K562 (cell line): ENCODE measurements around the gene AQP1. TPM values are rescaled to one million over a fixed set of nuclear protein-coding genes. Genes with fewer than 3 reads are reported as not detected.

ENCODE experiments used
- NFIC ChIP-seq: fragments of 450-650 bp; IDR thresholded peaks from 2 replicates; pipeline ENCODE4 v1.6.1; 2017; ENCODE audit warnings: mild to moderate bottlenecking, inconsistent platforms
- polyA plus RNA-seq, 8 experiments: library from polyadenylated mRNA; depleted of rRNA in 4 of 8; stranded (reverse) in 5 of 8; unstranded in 3 of 8; fragments of >200 nt; fragmentation: Nextera tagmentation in 2 of 8; fragmentation: Illumina TruSeq in 1 of 8; extraction: Ambion mirVana in 2 of 8; extraction: Trizol in 1 of 8; gene quantifications; 2 replicates each; pipeline versions ENCODE4 v1.2.1 to v1.2.3, GENCODE V29; 2011 to 2014; ENCODE audit warnings: inconsistent platforms in 1 of 8, missing spikeins in 1 of 8
- total RNA-seq, 7 experiments: library from RNA; depleted of rRNA in 6 of 7; stranded (reverse); fragments of >200 nt in 6 of 7; fragmentation: Illumina TruSeq in 2 of 7; extraction: Trizol in 2 of 7; gene quantifications; 2 replicates each; pipeline versions ENCODE4 v1.2.1 to v1.2.3, GENCODE V29; 2011 to 2021; ENCODE audit warnings: low replicate concordance in 1 of 7
- TF ChIP-seq, protein P1 (sequence below): fragments of 250-450 bp; sonication (Bioruptor Pico); IDR thresholded peaks from 2 replicates; pipeline ENCODE4 v1.4.0; 2020; ENCODE audit warnings: mild to moderate bottlenecking, moderate library complexity
- TF ChIP-seq, protein P2 (sequence below), 2 experiments: IDR thresholded peaks; 2 replicates each; pipeline ENCODE4 v1.6.1; 2011; ENCODE audit warnings: borderline replicate concordance in 1 of 2, control low read depth in 1 of 2, low read depth in 1 of 2, low read length in 1 of 2, mild to moderate bottlenecking in 1 of 2, mixed read lengths in 1 of 2, moderate library complexity in 1 of 2; ENCODE audit not compliant: insufficient read depth in 1 of 2, insufficient read length in 1 of 2, poor library complexity in 1 of 2, severe bottlenecking in 1 of 2; ENCODE audit errors: extremely low read depth in 1 of 2

AQP1 gene
- total and polyA plus RNA-seq, 9 of the 15 experiments (the other 6 are each of a cell fraction or from before 2014, with no cell fraction given), result 0.18 to 12.6 (median 4.1) TPM

DNA sequence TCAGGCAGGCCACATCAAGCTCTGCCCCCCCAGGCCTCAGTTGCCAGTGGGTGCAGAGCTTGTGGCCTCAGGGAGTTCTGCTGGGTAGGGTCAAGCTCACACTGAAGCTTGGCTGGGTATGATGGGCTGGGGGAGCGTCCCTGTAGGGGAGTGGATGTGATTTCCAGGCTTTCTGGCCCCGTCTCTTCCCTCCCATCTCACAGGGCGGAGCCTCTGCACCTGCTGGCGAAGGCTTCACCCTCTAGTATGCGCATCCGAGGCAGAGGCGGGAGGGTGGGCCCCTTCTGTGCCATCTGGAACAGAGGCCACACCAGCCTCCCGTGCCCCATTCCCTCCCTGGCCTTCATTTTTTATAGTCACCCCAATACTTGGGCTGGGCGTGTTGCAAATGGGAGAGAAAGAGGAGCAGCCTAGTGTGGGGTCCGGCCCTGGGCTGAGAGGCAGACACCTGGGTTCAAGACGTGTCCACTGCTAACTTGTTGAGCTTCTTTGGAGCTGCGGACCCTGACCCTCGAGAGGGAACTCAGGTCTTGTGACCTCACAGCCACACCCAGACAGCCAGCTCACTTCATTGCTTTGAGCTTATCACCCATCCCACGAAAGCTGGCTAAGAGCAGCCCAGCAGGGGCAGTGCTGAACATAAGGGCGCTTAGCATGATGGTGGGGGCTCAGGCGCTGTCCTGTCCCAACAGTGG lies 2.3 kb downstream of the AQP1 start (continued):
- 0 out of 2 replicates have a peak, but pooled peaks have one; percentile 9 for TF ChIP-seq NFIC
- TF ChIP-seq, protein P1, sequence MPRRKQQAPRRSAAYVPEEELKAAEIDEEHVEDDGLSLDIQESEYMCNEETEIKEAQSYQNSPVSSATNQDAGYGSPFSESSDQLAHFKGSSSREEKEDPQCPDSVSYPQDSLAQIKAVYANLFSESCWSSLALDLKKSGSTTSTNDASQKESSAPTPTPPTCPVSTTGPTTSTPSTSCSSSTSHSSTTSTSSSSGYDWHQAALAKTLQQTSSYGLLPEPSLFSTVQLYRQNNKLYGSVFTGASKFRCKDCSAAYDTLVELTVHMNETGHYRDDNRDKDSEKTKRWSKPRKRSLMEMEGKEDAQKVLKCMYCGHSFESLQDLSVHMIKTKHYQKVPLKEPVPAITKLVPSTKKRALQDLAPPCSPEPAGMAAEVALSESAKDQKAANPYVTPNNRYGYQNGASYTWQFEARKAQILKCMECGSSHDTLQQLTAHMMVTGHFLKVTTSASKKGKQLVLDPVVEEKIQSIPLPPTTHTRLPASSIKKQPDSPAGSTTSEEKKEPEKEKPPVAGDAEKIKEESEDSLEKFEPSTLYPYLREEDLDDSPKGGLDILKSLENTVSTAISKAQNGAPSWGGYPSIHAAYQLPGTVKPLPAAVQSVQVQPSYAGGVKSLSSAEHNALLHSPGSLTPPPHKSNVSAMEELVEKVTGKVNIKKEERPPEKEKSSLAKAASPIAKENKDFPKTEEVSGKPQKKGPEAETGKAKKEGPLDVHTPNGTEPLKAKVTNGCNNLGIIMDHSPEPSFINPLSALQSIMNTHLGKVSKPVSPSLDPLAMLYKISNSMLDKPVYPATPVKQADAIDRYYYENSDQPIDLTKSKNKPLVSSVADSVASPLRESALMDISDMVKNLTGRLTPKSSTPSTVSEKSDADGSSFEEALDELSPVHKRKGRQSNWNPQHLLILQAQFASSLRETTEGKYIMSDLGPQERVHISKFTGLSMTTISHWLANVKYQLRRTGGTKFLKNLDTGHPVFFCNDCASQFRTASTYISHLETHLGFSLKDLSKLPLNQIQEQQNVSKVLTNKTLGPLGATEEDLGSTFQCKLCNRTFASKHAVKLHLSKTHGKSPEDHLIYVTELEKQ, result no peak
- TF ChIP-seq, protein P2, sequence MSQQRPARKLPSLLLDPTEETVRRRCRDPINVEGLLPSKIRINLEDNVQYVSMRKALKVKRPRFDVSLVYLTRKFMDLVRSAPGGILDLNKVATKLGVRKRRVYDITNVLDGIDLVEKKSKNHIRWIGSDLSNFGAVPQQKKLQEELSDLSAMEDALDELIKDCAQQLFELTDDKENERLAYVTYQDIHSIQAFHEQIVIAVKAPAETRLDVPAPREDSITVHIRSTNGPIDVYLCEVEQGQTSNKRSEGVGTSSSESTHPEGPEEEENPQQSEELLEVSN (IDR thresholded peaks at IDR 0.05; ENCODE audit: borderline replicate concordance in 1 of 2, extremely low read depth in 1 of 2, insufficient read depth in 1 of 2, insufficient read length in 1 of 2, low read depth in 1 of 2, low read length in 1 of 2, poor library complexity in 1 of 2, severe bottlenecking in 1 of 2), result peak in 1 of 2 experiments; percentile 33
